Retinal pigment epithelial cell (primary cell): ENCODE data around the gene IGFBP6.

Experiments
- DNase-seq: peaks from one replicate; pipeline ENCODE4 v3.0.0-alpha.2; 2010; ENCODE audit warnings: low read depth
- H3K4me3 ChIP-seq: 2 replicates; pipeline ENCODE4 v1.5.1; 2011; ENCODE audit warnings: mild to moderate bottlenecking, low read length, control low read depth, moderate library complexity
- CTCF ChIP-seq: conservative IDR thresholded peaks from 2 replicates; pipeline ENCODE4 v1.5.1; 2011; ENCODE audit warnings: low read depth, low read length, control low read depth, inconsistent platforms

The IGFBP6 gene

GRCh38 chr12:53120685-53121525 is 23.4 kb downstream of the IGFBP6 start:
- no peak for TF ChIP-seq CTCF
- no peak overlapping the region for H3K4me3 ChIP-seq
- DNase-seq: no peak

- TF ChIP-seq CTCF: no peak
- DNase-seq: no peak
- H3K4me3 ChIP-seq: no peak overlapping the region
These were observed 25.5 kb downstream of the IGFBP6 start for GRCh38 chr12:53122961-53123468.

- H3K4me3 ChIP-seq: no peak overlapping the region
- DNase-seq: no peak
These were observed 26.3 kb downstream of the IGFBP6 start for GRCh38 chr12:53123578-53124351.

GRCh38 chr12:53124352-53124723 is 26.9 kb downstream of the IGFBP6 start:
- no peak for TF ChIP-seq CTCF
- H3K4me3 ChIP-seq: no peak overlapping the region
- DNase-seq: no peak

More at GRCh38 chr12:53123578-53124351, 26.3 kb downstream of the IGFBP6 start:
- no peak for TF ChIP-seq CTCF

- no peak for TF ChIP-seq CTCF
- DNase-seq: no peak
- H3K4me3 ChIP-seq: no peak overlapping the region
These were observed 29.7 kb downstream of the IGFBP6 start for GRCh38 chr12:53127169-53127568.

GRCh38 chr12:53128780-53129569 is 31.5 kb downstream of the IGFBP6 start:
- no peak overlapping the region for H3K4me3 ChIP-seq
- no peak for TF ChIP-seq CTCF
- DNase-seq: no peak
